Activated T-helper 1 cell treated with anti-CD3 and anti-CD28 coated beads, Interleukin-2, amount 50 U/mL, for 16 hours (primary cell): ENCODE data around the gene ANKRD13B.
"Not testable (repeated sequence)": the region's sequence is repeated elsewhere in the genome, so short reads cannot be mapped to it uniquely, and the experiment has no call there.

Experiments used
- DNase-seq, 2 donors: peaks; one replicate each; pipeline ENCODE4 v3.0.0-alpha.2; 2020; ENCODE audit warnings: low read depth in 1 of 2, low spot score in 1 of 2

The ANKRD13B gene

DNA sequence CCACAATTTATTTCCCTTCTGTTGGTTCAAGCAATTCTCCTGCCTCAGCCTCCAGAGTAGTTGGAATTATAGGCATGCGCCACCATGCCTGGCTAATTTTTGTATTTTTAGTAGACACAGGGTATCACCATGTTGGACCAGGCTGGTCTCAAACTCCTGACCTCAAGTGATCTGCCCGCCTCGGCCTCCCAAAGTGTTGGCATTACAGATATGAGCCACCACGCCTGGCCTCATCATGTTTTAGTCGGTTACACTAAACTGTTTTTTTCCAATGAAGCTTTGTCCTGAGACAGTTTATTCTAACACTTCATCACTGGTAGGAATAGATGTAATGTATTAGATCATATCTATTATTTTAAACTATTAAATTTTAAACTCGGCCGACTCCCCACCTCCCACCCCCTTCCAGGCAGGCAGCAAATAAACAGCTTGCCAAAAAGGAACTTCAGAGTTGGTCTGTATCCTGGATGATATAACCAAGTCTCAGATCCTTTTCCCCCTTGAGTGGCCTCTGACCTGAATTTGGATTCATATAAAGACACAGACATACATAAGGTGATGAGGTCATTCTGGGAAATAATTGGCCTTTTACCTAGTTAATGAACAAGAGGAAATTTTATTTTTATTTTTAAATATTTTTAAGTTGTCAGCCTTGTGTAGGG lies 48.2 kb downstream of the ANKRD13B start:
- DNase-seq, result no peak

DNA sequence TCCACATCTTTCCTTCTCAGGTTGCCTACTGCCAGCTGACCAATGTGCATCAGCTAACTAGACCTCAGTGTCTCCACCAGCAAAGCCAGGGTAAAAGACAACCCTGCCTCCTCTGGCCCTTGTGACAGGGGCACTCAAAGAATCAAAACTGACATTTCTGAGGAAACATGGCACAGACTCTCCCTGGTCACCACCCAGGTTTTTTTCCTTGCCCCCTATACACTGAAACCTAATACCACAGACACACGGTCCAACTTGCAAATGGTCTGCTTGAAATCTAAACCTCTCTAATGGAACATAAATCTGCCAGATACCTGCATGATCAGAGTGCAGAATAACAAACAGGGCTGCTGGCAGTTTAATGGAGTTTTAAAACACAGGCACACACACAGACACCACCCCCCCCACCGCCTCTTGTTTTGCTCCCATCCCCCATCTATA lies 49.3 kb downstream of the ANKRD13B start:
- no peak for DNase-seq

DNA sequence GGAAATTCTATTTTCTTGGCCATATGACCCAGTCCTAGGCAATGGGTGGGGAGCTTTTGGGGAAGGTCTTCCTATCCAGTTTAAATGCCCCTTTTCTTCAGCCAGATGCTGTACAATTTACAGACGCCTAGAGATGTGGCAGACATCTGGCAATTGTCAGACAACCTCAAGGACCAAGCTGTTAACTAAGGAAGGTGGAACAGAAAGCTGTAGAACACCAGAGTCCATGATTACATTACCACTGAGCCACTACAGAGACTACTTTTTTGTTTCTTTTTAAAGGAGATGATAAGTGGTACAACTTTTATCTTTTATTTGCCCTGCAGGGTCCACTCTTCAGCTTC lies 50.9 kb downstream of the ANKRD13B start:
- no peak for DNase-seq

DNA sequence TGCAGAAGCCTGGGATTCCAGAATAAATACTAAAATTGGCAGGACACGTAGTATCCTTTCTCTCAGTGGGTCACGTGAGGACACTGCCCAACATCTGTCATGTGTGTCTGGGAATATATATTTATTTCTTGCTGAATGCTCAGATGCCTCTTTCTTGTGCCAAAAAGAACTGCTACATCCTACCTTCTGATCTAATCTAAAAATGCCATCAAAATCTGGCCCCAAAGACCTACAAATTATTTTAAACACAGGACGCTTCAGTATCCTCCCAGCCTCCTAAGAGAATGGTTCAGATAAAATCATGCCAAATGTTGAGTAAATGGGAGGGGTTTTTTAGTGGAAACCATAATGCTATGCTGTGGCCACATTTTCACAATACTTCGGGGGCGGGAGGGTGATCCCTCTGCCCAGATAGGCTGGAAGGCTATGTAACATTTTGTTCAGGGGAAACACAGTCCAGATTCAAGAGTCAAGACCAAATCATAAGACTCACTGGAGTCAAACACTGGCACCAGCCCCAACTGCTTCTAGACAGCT lies 52.7 kb downstream of the ANKRD13B start:
- DNase-seq, result no peak

DNA sequence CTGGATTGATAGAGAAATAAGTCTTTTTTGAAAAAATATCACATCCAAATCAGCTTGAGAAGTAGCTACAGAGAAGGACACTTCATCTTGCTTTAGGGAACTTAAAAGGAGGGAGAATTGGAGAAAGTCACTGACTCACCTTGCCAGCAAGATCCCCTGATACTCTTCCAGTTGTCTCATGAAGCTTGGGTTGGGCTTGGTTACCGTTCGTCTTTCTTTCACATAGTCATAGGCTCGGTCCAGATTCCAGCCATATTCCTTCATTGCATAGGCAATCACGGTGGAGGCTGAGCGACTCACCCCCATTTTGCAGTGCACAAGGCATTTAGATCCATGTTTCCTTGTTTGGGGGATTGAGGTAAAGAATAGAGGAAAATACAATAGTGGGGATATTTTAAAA lies 55.1 kb downstream of the ANKRD13B start:
- DNase-seq, result no peak

DNA sequence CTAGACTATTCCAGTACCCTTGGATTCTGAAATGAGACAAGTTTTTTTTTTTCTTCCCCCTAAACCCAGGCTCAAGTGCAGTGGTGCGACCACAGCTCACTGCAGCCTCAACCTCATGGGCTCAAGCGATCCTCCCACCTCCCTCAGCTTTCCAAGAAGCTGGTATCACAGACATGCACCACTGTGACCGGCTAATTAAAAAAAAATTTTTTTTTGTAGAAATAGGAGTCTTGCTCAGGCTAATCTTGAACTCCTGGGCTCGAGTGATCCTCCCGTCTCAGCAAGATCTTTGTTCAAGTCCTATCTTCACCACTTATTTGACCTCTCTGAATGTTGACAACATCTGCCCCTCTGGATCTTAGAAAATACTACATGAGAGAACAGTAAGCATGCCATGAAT lies 56.4 kb downstream of the ANKRD13B start:
- DNase-seq, result no peak

DNA sequence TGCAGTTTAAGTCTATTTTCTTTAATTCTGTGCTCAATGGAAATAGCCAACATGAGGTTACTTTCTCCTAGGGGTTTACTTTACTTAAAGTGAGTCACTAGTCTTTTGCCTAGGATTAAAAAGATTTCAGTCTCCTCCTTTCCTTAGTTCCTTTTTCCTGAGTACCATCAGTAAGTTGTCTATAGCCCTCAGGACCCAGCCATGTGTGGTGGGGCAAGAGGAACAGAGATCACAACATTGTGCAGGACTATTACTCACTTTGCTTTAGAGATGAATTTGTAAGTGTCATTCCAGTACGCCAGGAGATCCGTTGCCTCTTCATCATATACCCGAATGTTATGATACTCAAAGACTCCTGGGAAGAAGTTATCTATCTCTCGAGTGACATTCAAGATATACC lies 57.5 kb downstream of the ANKRD13B start:
- no peak for DNase-seq

DNA sequence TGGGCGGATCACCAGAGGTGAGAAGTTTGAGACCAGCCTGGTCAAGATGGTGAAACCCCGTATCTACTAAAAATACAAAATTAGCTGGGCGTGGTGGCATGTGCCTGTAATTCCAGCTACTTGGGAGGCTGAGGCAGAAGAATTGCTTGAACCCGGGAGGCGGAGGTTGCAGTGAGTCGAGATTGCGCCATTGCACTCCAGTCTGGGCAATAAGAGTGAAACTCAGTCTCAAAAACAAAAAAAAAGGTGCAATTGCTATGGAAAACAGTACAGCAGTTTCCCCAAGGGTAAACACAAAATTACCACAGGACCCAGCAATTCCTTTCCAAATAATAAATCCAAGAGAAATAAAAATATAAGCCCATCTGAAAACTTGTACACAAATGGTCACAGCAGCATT lies 59.0 kb downstream of the ANKRD13B start:
- DNase-seq, result not testable (repeated sequence)

DNA sequence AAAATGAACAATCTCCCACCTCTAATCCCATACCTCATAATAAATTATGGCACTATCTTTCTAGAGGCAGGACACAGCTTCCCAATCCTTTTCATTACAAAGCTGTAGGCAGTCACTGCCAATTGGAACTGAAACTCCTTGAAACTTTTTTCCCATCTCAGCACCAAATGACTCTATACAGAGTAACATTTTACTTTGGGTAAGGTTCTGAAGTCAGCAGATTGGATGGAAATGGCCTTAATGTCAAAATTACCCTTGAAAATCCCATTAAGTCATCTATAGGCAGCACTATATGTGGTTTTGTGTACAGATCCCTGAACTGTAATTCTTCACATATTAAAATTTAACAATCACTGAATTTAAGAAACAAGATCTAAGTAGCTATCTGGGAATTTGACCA lies 60.0 kb downstream of the ANKRD13B start:
- no peak for DNase-seq

DNA sequence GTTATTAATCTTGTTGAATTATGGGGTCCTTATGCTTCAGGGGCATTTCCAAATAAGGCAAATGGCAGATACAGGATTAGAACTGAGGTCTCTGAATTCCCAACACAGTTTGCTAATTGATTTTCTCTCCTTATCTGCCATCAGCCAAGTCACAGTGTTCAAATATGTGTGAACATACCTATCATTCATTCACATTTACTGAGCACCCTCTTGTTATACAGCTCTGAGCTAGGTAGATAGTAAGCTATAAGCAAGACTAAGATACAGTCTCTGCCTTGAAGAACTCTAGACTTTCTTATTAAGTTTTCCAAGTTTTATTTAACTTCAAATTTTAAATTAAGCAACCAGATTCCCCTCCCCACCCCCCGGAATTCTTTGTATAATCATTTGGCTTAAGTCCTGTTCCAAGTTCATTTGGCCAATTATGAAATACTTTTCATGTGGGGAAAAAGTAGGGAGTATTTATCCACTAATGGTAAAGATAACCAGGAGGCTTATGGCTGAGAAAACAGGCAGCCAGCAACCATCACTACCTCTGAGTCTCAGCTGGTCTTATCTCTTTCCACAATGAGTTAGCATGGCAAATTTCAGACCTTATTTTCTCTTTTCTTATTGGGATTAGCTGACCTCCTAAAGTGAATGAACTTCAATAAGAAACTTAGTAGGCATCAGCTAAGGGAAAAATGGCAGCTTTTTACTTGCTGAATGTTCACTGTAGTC lies 61.2 kb downstream of the ANKRD13B start:
- no peak for DNase-seq

DNA sequence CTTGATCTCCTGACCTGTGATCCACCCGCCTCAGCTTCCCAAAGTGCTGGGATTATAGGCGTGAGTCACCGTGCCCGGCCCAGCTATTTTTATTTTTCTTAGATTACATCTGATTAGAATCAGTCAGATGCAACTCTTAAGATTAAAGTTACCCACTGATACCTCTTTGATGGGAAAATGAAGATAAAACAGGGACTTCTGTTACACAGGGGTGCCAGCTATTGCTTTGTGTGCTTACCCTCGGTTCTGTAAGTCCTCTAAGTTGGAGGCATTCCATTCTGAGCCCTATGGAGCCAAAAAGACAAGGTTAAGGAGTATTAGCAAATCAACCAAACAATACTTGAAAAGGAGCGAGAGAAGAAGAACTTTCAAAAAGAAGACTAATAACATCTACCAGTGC lies 62.4 kb downstream of the ANKRD13B start:
- no peak for DNase-seq

DNA sequence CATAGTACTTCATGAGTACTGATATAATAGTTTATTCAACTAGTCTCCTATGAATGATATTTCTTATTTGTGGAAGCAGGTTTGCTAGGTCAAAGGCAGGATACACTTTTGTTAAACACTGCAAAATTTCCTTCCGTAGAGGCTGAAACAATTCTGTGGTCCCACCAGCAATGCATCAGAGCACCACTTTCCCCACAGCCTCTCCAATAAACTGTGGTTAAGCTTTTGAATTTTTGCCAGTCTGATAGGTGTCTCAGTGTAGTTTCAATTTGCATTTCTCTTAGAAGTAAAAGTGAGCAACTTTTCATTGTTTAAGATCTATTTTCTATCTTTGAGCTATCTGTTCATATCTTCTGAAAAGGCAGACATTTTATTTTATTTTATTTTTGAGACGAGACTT lies 66.2 kb downstream of the ANKRD13B start:
- no peak for DNase-seq

DNA sequence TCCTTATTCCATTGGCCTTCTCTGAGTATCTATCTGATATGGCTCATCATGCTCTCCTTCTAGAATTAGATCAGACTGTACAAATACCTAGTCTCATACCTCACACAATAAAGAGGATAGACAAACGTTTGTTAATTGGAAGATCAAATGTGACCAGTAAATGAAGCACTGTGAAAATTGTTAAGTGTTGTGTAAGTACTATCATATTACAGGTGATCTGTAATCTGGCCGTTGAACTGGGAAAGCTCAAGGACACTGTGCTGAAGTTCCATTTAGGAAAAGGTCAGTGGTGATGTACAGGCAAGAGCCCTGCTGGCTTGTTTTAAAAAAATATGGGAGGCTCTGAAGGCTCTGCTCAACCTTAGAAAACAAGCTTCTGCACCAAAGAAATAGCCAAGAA lies 68.3 kb downstream of the ANKRD13B start:
- DNase-seq, result no peak

DNA sequence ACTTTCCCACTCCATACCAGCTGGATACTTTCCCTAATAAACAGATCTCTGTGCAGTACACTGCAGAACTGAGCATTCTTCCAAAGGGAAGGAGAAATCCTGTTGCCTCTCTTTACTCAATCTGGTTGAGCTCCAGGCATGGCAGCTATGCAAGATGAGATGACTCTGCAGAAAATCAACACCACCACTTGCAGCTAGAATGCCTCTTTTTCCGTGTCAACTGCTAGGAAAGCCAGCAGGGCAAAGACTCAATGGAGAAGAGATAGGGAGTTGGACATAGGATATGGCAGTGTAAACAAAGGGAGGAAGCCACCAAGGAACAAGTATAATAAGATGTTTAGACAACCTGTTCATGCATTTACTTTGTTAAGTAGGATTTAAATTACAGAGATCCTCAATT lies 70.2 kb downstream of the ANKRD13B start:
- DNase-seq, result no peak
